22Rv1 (cell line): ENCODE results near the gene RUNX2.
"Not testable (repeated sequence)": the region's sequence is repeated elsewhere in the genome, so short reads cannot be mapped to it uniquely, and the experiment has no call there.

Source experiments
- H3K27ac ChIP-seq: fragments of 450-650 bp; 2 replicates; pipeline ENCODE4 v1.5.1; 2017
- ZFX ChIP-seq: fragments of 450-650 bp; IDR thresholded peaks from 2 replicates; pipeline ENCODE4 v1.6.1; 2017; ENCODE audit warnings: antibody characterized with exemption, borderline replicate concordance
- TF ChIP-seq, protein P1 (sequence below): fragments of 450-650 bp; IDR thresholded peaks from 2 replicates; pipeline ENCODE4 v1.5.1; 2017; ENCODE audit warnings: mild to moderate bottlenecking

RUNX2 gene

DNA sequence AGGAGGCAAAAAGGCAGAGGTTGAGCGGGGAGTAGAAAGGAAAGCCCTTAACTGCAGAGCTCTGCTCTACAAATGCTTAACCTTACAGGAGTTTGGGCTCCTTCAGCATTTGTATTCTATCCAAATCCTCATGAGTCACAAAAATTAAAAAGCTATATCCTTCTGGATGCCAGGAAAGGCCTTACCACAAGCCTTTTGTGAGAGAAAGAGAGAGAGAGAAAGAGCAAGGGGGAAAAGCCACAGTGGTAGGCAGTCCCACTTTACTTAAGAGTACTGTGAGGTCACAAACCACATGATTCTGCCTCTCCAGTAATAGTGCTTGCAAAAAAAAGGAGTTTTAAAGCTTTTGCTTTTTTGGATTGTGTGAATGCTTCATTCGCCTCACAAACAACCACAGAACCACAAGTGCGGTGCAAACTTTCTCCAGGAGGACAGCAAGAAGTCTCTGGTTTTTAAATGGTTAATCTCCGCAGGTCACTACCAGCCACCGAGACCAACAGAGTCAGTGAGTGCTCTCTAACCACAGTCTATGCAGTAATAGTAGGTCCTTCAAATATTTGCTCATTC lies at the start of gene RUNX2:
TSS of gene RUNX2 (plus strand) at position 375 of the 567 bp plus-strand sequence. CDS start 397 bp downstream, outside the sequence.
- no peak within 1 kb of the TSS for H3K27ac ChIP-seq
- no peak for TF ChIP-seq ZFX

DNA sequence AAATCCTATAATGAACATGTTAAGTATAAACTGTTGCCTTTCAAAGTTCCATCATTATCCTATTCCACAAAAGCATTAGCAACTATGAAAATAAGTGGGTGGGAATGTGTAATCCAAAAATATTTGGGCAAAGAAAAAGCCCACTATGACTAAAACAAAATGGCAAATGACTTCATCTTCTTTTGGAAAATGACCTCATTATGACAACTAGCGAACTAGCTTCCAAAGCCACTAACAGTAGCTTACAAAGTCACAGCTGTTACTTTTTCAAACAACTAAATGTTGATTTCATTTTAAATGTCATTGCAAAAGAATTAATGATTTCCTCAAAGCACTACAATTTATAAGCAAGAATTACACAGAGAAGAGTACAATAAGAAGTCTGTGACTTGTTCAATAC lies 49.8 kb upstream of the RUNX2 start:
- H3K27ac ChIP-seq, result no peak overlapping the region
- TF ChIP-seq, protein P1, sequence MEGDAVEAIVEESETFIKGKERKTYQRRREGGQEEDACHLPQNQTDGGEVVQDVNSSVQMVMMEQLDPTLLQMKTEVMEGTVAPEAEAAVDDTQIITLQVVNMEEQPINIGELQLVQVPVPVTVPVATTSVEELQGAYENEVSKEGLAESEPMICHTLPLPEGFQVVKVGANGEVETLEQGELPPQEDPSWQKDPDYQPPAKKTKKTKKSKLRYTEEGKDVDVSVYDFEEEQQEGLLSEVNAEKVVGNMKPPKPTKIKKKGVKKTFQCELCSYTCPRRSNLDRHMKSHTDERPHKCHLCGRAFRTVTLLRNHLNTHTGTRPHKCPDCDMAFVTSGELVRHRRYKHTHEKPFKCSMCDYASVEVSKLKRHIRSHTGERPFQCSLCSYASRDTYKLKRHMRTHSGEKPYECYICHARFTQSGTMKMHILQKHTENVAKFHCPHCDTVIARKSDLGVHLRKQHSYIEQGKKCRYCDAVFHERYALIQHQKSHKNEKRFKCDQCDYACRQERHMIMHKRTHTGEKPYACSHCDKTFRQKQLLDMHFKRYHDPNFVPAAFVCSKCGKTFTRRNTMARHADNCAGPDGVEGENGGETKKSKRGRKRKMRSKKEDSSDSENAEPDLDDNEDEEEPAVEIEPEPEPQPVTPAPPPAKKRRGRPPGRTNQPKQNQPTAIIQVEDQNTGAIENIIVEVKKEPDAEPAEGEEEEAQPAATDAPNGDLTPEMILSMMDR, result no peak
- no peak for TF ChIP-seq ZFX

DNA sequence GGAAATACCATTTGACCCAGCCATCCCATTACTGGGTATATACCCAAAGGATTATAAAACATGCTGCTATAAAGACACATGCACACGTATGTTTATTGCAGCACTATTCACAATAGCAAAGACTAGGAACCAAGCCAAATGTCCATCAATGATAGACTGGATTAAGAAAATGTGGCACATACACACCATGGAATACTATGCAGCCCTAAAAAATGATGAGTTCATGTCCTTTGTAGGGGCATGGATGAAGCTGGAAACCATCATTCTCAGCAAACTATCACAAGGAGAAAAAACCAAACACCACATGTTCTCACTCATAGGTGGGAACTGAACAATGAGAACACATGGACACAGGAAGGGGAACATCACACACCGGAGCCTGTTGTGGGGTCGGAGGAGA lies 41.4 kb upstream of the RUNX2 start:
- H3K27ac ChIP-seq, result not testable (repeated sequence)

DNA sequence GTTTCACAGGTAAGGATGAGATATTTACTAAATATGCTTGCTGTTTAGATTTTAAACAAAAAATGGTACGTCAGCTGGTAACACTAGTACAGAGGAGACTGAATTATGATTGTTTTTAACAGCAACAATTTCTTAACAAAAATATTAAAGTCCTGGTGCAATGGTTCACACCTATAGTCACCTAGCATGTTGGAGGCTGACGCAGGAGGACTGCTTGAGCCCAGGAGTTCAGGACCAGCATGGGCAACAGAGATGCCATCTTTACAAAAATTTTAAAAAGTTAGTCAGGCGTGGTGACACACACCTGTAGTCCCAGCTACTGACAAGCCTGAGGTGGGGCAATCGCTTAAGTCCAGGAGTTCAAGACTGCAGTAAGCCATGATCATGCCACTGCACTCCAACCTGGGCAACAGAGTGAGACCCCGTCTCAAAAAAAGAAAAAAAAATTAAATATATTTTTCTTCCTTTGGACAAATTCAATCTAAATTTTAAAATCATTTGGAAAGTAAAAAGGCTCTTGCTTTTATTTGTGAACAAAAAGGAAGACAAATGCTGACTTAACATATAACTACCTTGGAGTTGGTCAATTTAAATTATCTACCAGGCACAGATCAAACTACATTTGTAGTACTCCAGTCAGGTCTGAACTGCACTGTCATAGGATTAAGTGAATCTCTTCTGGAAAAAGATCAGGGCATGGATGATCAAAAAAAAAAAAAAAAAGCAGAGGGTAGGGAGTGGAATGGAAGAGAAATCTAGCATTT lies 38.2 kb upstream of the RUNX2 start:
- H3K27ac ChIP-seq, result no peak overlapping the region
- TF ChIP-seq, protein P1, result no peak
- no peak for TF ChIP-seq ZFX

DNA sequence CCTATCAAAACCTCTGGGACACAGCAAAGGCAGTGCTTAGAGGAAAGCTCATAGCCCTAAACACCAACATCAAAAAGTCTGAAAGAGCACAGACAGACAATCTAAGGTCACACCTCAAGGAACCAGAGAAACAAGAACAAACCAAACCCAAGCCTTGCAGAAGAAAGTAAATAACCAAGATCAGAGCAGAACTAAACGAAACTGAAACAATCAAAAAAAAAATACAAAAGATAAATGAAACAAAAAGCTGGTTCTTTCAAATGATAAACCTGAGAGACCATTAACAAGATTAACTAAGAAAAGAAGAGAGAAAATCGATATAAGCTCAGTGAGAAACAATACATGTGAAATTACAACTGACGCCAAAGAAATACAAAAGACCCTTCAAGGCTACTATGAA lies 34.8 kb upstream of the RUNX2 start:
- TF ChIP-seq, protein P1, result no peak
- TF ChIP-seq ZFX, result no peak
- no peak overlapping the region for H3K27ac ChIP-seq

DNA sequence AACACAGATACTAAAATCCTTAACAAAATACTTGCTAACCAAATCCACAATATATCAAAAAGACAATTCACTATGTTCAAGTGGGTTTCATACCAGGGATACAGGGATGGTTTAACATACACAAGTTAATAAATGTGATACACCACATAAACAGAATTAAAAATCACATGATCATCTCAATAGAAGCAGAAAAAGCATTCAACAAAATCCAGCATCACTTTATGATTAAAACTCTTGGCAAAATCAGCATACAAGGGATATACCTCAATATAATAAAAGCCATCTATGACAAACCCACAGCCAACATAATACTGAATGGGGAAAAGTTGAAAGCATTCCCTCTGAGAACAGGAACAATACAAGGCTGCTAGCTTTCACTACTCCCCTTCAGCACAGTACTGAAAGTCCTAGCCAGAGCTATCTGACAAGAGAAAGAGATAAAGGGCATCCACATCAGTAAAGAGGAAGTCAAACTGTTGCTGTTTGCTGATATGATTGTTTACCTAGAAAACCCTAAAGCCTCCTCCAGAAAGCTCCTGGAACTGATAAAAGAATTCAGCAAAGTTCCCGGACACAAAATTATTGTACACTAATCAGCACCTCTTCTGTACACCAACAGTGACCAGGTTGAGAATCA lies 33.9 kb upstream of the RUNX2 start:
- H3K27ac ChIP-seq, result not testable (repeated sequence)

DNA sequence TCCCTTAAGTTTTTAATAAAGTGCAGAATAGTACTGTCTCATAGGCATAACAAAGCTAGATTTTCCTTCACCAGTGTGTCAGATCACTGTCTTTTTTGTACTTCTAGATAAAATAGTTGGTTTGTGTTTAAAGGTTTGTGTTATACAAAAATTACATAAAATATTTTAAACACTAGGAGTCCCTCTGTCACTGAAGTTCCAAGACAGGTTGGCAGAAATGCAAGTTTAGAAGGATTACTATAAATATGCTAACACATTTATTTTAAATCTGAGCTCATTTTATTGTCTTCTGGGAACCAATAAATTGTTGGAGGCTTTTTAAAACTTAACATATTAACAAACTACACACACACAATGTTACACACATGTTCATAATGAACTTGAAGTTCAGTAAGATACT lies 30.8 kb upstream of the RUNX2 start:
- TF ChIP-seq, protein P1, result no peak
- TF ChIP-seq ZFX, result no peak
- H3K27ac ChIP-seq, result no peak overlapping the region

DNA sequence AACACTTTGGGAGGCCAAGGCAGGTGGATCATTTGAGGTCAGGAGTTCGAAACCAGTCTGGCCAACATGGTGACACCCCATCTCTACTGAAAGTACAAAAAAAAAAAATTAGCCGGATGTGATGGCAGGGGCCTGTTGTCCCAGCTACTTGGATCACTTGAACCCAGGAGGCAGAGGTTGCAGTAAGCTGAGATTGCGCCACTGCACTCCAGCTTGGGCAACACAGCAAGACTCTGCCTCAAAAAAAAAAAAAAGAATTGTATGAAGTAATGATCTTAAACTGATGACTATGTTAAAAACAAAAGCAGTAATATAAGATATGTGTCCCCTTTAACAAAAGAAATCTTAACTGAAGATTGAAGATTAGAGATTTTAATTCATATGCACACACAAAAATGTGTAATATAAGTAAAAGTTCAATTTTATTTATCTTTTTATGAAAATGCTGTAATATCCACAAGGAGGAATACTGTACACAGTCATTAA lies 29.0 kb upstream of the RUNX2 start:
- TF ChIP-seq, protein P1, result no peak
- no peak for TF ChIP-seq ZFX
- no peak overlapping the region for H3K27ac ChIP-seq
